ENCODE measurements around the gene PFKFB3.
"Not testable (repeated sequence)": the region's sequence is repeated elsewhere in the genome, so short reads cannot be mapped to it uniquely, and the experiment has no call there.

The PFKFB3 gene

DNA sequence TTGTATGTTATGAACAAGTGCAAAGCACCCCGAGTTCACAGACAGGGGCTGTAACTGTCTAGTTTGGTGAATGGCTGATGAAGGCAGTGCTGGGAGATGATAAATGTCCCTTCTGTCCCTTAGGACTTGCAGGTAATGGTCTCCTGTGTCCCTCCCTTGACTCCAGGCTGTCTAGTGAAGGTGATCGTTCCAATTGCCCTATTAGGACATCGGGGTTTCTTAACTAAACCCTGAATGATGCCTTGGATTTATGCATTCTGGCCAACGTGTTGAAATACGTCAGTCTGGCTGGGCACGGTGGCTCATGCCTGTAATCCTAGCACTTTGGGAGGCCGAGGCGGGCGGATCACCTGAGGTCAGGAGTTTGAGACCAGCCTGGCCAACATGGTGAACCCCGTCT lies 69.4 kb downstream of the PFKFB3 start:
- no peak for DNase-seq (ENCODE audit: low read depth)

DNA sequence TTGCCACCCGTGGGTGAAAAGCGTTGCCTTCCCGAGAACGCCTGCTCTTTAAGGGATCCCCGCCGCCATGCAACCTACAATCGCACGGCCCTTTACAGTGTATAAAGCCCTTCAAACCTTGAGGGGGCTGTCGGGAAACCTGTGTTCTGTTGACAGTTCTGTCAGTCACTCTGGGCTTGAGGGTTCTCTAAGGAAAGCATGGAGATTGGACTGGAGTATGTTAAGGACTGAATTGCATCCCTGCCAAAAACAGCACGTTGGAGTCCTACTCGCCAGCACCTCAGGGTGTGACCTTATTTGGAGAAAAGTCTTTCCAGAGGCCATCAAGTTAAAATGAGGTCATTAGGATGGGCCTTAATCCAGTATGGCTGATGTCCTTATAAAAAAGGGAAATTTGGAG lies 70.6 kb downstream of the PFKFB3 start:
- no peak for DNase-seq (ENCODE audit: low read depth)

DNA sequence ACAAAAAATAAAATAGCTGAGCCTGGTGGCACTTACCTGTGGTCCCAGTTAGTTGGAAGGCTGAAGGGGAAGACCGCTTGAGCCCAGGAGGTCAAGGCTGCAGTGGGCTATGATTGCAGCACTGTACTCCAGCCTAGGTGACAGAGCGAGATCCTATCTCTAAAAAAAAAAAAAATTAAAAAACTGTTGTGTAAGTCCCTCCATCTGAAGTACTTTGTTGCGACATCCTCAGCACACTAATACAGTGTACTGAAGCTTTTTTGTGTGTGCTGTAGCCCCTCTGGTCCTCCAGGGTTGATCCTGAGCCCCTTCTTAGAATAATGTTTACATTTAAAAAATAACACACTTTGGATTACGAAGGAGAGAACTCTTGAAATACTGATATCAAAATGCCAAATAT lies 71.3 kb downstream of the PFKFB3 start:
- no peak for DNase-seq (ENCODE audit: low read depth)

DNA sequence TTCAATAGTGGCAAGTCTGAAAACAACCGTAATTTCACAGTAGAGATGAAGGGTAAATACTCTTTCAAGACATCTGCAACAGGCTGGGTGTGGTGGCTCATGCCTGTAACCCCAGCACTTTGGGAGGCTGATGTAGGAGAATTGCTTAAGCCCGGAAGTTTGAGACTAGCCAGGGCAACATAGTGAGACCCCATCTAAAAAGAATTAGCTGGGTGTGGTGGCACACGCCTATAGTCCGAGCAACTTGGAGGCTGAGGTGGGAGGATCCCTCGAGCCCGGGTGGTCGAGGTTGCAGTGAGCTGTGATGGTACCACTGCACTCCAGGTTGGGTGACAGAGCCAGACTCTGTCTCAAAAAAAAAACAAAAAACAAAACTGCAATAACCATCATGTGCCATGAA lies 71.8 kb downstream of the PFKFB3 start:
- no peak for DNase-seq (ENCODE audit: low read depth)

DNA sequence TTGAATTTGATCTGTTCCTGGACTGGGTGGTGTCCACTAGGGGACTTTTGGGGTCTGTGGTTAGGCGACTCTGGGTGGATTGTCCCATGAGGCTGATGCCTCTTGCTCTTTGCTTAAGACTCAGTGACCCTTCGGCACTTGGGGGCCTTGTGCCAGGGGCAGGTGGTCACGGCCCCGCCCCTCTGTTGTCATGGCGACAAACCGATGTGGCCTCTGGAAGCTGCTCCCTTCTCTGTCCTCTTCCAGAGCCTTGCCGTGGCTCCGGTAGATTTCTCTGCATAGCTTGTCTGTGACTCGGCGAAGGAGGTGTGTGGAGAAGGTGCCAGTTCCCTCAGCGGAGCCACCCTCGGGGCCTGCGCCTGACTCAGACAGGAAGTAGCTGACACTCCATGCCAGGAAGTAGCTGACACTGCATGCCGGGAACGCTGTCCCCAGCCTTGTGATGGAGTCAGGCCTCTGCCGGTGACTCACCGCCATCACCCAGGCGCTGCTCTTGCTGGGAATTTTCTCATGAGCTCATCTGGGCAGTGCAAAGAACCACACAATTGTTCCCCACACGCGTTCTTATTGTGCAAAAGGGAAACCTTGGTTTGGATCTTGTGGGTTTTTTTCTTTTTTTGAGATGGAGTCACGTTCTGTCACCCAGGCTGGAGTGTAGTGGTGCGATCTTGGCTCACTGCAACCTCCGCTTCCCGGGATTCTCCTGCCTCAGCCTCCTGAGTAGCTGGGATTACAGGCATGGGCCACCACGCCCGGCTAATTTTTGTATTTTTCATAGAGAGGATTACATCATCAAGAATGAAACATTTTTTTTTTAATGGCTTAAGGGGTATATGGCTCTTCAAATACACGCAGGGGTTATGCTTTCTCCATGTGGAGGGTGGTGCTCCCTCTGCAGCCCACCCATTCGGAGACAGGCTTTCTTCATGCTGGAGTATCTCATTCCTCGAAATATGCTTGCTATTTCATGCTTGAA lies 72.6 kb downstream of the PFKFB3 start:
- peak; percentile 79 for DNase-seq (ENCODE audit: low read depth)

- no peak for DNase-seq (ENCODE audit: low read depth)
Observed at GRCh38 chr10:6276356-6276755, 73.6 kb downstream of the PFKFB3 start.

DNA sequence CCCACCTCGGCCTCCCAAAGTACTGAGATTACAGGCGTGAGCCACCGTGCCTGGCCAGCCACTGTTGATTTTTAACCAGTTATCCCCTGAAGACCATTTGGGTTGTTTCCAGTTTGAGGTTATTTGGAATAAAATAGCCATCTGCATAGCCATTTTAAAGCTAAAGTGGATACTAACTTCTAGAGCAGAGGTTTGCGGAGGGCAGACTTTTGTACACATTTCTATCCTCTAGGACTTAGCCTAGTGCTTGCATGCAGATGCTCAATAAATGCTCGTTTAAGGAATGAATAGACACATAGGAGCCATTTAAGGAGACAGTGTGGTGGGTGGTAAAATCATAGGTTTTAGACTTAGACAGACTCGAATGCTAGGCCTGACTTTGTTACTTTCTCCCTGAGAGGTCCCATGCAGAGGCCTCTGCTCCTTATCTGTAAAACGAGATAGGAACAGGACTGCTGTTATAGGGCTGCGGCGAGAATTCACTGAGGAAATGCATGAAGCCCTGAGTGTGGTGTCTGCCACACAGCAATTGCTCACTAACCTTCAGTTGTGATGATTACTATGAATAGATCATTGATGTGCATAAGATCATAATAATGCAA lies 75.9 kb downstream of the PFKFB3 start:
- DNase-seq (ENCODE audit: low read depth), result no peak

DNA sequence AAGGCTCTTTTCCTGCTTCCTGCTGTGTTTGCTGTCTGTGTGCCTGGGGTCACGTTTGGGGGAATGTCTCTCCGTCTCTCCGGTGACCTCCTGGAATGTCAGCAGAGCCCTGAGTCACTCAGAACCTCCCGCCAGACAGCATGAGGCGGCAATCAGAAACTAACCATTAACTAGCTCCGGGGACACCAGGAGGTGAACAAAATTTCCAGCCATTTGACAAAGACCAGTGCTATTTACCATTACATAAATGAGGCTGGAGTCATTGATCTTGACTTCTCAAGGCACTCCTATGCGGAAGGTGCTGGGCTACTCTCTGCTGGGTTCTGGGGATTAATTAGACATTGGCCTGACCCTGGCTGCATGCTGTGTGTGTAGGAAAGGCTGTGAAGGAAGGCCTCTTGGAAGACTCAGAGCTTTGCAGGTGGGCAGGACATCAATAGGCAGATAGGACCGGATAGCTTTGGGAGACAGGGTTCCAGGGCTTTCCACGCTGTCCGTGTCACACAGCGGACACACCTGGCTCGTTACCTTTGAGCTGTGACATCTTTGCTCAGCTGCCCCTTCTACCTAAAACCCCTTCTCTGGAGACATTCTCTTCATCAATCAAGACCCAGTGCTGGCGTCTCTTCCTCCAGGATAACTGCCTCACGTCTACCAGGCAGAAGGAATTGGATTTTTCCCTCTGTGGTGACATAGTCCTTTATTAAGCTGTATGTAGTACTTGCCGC lies 77.0 kb downstream of the PFKFB3 start:
- no peak for DNase-seq (ENCODE audit: low read depth)

- no peak for DNase-seq (ENCODE audit: low read depth)
Observed at GRCh38 chr10:6280291-6280690, 77.6 kb downstream of the PFKFB3 start.

- DNase-seq (ENCODE audit: low read depth), result no peak
Observed at GRCh38 chr10:6282454-6282958, 79.8 kb downstream of the PFKFB3 start.

DNA sequence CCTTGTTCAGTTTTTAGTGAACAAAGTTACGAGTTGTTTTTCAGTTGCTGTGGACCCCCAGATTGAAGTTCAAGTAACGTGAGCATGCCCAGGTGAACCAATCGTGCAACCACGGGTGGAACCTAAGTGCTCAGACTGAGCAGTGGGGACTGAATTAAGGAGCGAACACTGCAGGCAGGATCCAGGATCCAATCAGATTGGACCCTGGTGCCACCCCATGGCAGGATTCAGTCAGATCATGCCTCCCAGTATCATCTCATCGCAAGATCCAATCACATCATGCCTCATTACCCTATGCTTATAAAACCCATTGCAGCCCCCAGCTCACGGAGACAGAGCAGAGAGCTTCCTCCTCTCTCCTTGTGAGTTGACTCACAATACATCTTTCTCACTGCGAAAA lies 80.9 kb downstream of the PFKFB3 start:
- no peak for DNase-seq (ENCODE audit: low read depth)

DNA sequence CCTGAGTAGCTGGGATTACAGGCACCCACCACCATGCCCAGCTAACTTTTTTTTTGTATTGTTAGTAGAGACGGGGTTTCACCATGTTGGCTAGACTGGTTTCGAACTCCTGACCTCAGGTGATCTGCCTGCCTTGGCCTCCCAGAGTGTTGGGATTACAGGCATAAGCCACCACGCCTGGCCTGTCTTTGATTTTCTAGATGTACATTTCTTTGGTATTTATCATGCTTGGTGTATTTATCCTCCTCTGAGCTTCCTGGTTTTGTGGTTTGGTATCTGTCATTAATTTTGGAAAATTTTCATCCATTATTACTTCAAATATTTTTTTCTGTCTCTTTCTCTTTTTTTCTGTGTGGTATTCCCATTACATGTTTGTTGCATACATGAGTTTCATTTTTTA lies 87.9 kb downstream of the PFKFB3 start:
- DNase-seq (ENCODE audit: low read depth), result not testable (repeated sequence)

- no peak for DNase-seq (ENCODE audit: low read depth)
Observed at GRCh38 chr10:6292741-6293151, 90.0 kb downstream of the PFKFB3 start.

DNA sequence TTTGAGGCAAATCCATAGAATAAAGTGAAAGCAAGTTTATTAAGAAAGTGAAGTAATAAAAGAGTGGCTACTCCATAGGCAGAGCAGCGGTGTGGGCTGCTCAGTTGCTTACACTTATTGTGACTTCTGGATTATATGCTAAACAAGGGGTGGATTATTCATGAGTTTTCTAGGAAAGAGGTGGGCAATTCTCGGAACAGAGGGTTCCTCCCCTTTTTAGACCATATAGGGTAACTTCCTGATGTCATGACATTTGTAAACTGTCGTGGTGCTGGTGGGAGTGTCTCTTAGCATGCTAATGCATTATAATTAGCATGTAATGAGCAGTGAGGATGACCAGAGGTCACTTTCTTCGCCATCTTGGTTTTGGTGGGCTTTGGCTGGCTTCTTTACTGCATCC lies 93.7 kb downstream of the PFKFB3 start:
- not testable (repeated sequence) for DNase-seq (ENCODE audit: low read depth)

DNA sequence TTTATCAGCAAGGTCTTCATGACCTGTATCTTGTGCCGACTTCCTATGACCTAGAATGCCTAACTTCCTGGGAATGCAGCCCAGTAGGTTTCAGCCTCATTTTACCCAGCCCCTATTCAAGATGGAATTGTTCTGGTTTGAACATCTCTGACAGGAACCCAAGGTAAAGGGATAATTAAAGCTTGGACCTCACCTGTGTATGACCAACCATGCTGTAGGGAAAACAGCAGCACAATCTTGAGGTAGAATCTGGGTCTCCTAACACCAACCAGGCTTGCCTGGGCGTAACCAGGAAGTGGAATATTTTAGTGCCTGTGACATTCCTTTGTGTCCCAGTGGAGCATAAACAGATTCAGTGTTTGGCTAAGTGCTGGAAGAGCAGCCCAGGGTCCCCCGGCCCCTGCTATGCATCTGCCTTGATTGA lies 94.1 kb downstream of the PFKFB3 start:
- DNase-seq (ENCODE audit: low read depth), result no peak

- no peak for DNase-seq (ENCODE audit: low read depth)
Observed at GRCh38 chr10:6297522-6297921, 94.8 kb downstream of the PFKFB3 start.

DNA sequence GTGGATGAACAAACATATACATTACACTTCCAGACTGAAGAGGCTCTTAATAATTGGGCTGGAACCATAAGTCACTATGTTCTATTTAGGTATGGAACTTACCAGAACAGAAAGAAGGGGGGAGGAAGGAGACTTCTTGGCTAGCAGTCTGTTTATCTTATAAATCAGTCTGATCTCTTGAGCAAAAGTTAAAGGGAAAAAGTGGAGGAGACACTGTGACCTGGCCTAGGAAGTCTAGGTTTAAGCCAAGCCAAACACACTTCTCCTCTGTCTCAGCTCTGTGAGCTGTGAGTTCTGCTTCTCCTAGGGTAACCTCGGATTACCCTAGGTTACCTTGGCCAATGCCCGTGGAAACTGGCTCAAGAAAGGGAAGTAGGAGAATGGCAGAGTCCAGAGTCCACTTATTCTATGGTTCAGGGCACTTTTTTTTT lies 95.2 kb downstream of the PFKFB3 start:
- DNase-seq (ENCODE audit: low read depth), result no peak

DNA sequence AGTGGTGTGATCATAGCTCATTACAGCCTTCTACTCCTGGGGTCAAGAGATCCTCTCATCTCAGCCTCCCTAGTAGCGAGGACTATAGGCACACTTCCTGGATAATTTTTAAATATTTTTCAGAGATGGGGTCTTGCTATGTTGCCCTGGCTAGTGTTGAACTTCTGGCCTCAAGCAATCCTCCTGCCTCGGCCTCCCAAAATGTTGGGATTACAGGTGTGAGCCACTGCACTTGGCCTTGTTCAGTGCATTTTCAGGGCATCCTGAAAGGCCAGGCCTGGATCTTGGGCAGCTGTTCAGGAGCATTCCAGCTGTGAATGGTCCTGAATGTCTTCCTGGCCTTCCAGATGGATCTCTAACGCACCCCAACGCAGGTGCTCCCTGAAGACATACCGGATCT lies 95.7 kb downstream of the PFKFB3 start:
- DNase-seq (ENCODE audit: low read depth), result no peak

DNA sequence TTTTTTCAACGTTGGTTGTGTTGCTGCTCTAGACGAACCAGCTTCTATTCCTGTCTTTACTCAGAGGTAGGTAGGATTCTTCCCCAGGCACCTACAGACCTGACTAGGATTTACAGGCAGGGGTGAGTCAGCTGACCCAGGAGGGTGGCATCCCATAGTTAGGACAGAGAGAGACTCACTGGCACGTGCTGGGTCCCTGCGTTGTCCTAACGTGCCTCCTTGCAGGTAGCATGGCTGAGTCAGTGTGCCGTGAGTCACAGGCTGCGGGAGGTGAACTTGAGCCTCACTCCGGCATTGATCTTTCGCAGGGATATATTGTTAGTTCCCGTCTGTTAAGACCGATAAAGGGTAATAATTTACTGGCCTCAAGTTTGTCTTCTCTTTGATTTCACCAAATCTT lies 96.5 kb downstream of the PFKFB3 start:
- no peak for DNase-seq (ENCODE audit: low read depth)

GRCh38 chr10:6299743-6300105 lies 97.0 kb downstream of the PFKFB3 start:
- no peak for DNase-seq (ENCODE audit: low read depth)

DNA sequence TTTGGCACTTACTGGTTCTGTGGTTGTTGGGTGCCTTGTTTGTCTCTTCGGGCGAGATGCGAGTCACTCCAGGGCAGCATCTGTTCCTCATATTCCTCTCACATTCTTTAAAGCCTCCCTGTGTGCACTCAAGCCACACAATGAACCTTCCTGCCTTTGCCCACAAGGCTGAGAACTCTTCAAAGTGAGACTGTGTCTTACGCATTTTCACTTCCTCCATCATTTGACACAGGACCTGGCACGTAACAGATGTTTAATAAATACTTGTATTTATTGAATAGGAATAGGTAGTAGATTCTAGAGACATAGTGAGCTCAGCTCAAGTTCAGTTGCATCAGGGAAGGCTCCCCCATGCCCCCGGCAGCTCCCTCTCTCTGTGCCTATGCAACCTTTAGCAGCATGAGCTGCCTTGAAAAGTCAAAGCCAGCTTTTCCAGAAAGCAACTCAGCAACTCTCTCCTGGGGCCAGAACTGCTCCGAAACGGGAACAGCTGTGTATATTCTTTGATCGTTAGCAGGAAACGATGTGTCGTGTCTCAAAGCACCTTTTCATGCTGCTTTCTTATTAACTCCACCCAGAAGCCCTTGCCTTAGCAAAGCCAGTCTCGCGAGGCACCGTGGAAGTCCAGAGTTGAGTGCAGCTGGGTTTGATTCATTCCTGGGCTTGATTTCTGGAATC lies 97.5 kb downstream of the PFKFB3 start:
- peak; percentile 12 for DNase-seq (ENCODE audit: low read depth)
